DLD1 (cell line): ENCODE data around the gene C6orf15.

Experiments
- in situ Hi-C: cut with HindIII; loops from 2 replicates; pipeline ENCODE4 v1.10.0; 2017; ENCODE audit warnings: low sequenced_read_pairs

C6orf15 gene

DNA sequence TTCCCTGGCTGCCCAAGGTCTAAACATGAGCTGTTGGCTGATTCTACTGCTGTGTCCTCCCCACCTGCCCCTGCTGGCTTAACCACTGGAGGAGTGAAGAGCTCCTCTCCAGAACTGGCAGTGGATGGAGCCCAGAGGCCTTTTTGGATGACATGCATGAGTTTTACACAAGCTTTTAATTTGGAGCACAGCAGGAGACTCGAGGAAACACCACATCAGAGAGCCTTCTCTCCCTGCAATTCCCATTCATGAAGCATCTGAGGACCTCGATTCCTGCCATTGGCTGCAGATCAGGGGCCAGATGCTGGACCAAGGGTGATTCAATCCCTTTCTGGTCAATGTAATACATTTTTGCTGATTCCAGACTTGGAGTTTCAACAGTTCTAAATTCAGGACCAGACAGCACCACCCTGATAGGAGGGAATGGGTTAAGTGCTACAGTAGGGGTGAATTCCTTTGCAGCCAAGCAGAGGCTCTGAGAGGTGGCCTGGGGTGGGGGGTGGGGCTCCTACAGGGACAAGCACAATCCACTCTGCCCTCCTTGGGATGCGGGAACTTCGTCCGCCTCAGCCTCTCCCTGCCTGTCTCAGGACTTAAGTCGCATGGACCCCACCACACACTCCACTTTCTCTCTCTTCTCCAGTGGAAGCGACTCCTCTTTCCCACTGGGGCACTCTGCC lies 1.6 kb upstream of the C6orf15 start:
- in situ Hi-C loops, result no loop called here

GRCh38 chr6:31111712-31112111 lies 663 bp downstream of the C6orf15 start:
- in situ Hi-C loops, result no loop called here

- in situ Hi-C loops, result no loop called here
These were observed 1.4 kb downstream of the C6orf15 start for GRCh38 chr6:31110825-31111582.

DNA sequence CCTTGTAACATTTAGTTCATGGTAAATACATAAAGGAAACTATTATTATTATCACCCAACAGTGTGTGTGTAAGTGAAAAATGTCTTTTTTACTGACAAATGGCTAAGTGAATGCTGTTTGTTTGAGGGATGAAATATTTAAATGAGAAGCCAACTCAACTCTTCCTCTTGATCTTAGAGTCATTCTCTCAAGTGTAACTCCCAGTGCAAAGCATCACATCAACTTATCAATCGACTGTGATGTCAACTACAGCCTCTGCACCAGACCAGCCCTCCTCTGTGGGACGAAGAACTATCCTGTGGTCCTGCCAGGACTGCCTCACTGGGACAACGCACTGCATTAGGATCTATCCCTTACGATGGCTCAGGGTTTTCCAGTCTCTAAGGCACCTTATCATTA lies 5.3 kb downstream of the C6orf15 start:
- in situ Hi-C loops, result no loop called here

GRCh38 chr6:31103136-31103535 lies 9.2 kb downstream of the C6orf15 start:
- in situ Hi-C loops, result no loop called here

GRCh38 chr6:31098449-31098938 lies 13.9 kb downstream of the C6orf15 start:
- in situ Hi-C loops, result no loop called here

DNA sequence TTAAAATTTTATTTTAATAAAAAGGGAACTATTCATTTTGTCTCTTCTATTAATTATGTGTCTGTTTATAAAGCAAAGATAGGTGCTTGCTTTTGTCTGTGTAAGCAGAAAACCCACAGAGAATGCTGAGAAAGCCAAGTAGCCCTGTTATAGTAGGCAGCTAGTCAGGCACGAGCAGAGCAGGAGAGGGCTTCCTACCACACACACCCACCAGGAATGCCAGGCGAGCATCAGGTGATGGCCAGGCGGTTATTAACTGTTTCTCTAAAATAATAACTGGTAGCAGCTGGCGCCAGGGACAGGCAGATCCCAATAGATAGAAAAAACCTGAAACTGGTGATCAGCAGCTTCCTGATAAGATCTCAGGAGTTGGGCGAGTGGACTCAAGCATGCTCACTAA lies 15.7 kb downstream of the C6orf15 start:
- in situ Hi-C loops, result no loop called here

DNA sequence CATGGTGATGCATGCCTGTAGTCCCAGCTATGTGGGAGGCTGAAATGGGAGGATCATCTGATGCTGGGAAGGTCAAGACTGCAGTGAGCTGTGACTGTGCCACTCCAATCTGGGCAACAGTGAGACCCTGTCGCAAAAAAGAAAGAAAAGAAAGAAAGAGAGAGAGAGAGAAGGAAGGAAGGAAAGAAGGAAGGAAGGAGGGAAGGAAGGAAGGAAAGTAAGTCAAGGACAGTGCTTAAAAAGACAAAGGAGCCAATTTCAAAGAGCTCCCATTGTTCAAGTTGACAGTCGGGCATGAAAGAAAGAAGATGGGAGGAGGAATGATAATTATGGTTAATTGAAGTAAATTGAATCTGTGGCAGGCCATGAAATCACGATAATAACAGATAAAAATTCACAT lies 16.2 kb downstream of the C6orf15 start:
- in situ Hi-C loops, result no loop called here

DNA sequence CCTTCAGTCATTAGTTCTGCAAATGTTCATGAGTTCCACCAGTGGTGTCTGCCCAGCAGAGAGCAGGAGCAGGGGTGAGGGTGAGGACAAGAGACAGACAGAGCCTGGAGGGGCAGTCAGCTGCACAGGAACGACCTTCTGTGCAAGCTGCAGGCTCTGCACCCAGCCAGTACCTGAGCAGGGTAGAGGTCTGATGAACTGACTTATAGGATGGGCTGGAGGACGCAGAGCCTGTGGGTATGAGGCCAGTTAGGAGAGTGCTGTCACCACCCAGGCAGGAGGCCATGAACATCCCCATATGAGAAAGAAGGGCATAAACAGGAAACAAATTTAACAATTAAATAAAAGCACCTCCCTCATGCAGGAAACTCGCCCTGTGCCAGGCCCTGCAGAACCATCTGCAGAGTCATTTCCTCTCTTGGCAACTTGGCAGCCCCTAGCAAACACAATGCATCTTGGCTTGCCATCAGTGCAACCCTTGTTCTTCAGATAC lies 17.9 kb downstream of the C6orf15 start:
- in situ Hi-C loops, result no loop called here

DNA sequence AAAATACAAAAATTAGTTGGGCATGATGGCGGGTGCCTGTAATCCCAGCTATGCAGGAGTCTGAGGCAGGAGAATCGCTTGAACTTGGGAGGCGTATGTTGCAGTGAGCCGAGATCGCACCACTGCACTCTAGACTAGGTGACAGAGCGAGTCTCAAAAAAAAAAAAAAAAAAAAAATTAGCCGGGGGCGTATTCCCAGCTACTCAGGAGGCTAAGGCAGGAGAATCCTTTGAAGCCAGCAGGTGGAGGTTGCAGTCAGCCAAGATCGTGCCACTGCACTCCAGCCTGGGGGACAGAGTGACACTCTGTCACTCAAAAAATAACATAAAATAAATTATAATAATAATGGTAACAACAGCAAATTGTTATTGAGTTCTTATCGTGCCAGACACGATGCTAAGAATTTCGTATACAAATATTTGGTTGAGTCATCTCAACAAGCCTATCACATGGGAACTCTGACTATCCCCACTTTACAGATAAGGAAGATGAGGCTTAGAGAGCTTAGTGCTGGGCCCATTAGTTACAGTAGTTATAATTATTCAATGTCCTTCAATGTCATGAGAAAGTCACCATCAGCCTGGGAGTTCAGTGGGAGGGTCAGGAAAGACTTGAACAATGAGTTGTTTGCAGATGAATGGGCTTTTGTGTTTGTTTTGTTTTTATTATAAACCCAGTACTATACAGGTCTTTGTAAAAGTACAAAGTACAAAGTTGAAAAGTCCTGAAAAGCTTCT lies 19.4 kb downstream of the C6orf15 start:
- in situ Hi-C loops, result no loop called here

- in situ Hi-C loops, result no loop called here
These were observed 20.1 kb downstream of the C6orf15 start for GRCh38 chr6:31092238-31092637.

DNA sequence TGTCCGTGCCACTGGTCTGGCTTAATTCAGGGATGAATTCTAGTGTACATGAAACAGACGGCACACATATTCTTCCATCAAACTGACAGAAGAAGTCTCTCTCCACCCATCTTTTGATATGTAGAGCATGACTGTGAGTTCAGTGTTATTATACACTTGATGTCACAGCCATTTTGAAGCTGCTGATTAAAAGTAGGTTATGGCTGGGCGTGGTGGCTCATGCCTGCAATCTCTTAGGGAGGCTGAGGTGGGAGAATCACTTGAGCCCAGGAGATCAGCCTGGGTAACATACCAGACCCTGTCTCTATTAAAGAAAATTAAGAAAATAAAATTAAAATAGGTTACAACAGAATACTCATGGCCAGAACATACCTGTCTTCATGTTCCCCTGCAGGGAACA lies 20.7 kb downstream of the C6orf15 start:
- in situ Hi-C loops, result no loop called here

GRCh38 chr6:31090973-31091364 lies 21.4 kb downstream of the C6orf15 start:
- in situ Hi-C loops, result no loop called here

GRCh38 chr6:31090275-31090972 lies 22.0 kb downstream of the C6orf15 start:
- in situ Hi-C loops, result no loop called here

GRCh38 chr6:31087494-31088089 lies 24.8 kb downstream of the C6orf15 start:
- in situ Hi-C loops, result no loop called here

DNA sequence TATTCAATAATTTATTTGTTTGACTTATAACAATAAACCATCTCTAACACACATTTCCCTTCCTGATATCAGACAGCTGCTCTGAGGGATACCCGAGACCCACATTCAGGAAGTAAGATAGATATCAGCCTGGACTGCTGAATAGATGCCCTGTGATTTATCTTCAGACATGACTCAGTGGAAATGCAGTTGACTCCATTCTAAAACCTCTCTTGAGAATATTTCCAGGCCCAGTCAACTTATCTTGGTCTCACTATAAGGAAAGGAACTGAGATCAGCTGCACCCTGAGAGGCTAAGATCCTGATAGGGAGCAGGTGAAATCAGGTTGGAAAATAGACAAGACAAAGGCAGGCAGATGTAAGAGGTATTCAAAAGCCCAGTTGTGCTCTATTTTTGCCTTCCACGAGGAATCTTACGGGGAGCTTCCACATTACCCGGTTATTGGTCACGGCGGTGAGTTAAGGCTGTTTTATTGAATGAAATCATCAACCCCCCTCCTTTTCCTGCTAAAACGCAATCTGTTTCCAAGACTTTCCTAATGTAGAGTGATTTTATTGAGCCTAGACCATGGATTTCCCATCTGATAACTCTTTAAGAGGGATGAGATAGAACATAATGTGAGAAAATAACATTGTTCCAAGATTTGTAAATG lies 25.5 kb downstream of the C6orf15 start:
- in situ Hi-C loops, result no loop called here

GRCh38 chr6:31083742-31084354 lies 28.5 kb downstream of the C6orf15 start:
- in situ Hi-C loops, result no loop called here

DNA sequence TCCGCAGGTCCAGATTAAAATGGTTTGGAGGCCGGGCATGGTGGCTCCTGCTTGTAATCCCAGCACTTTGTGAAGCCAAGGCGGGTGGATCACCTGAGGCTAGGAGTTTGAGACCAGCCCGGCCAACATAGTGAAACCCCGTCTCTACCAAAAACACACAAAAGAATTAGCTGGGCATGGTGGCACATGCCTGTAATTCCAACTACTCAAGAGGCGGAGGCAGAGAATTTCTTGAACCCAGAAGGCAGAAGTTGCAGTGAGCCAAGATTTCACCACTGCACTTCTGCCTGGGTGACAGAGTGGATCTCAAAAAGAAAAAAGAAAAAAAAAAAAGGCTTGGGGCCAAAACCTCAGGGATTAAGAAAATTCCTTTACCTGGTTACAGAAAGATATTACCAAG lies 30.5 kb downstream of the C6orf15 start:
- in situ Hi-C loops, result no loop called here

- in situ Hi-C loops, result no loop called here
These were observed 32.6 kb downstream of the C6orf15 start for GRCh38 chr6:31079656-31080261.
